Activated T-helper 17 cell treated with anti-CD3 and anti-CD28 coated beads, Interleukin-2, amount 50 U/mL, for 72 hours (primary cell): Measurements from ENCODE around the gene MSANTD2. TPM values are rescaled to one million over a fixed set of nuclear protein-coding genes. Genes with fewer than 3 reads are reported as not detected.

Source experiments
- ATAC-seq: fragments of 150-1000 bp; cut with Tn5 transposase; replicated peaks from 2 replicates; pipeline ENCODE4 v1.10.0; 2021; ENCODE audit warnings: mild to moderate bottlenecking, moderate library complexity
- H3K27ac Mint-ChIP-seq: one replicate; pipeline ENCODE4 v1.8.0; 2022; ENCODE audit warnings: mixed read lengths
- H3K27me3 Mint-ChIP-seq: one replicate; pipeline ENCODE4 v1.8.0; 2022; ENCODE audit warnings: mixed read lengths
- H3K36me3 Mint-ChIP-seq: one replicate; pipeline ENCODE4 v1.8.0; 2022; ENCODE audit warnings: low read depth, mild to moderate bottlenecking, mixed read lengths
- H3K4me1 Mint-ChIP-seq: one replicate; pipeline ENCODE4 v1.8.0; 2022; ENCODE audit warnings: mixed read lengths
- H3K4me3 Mint-ChIP-seq: one replicate; pipeline ENCODE4 v1.8.0; 2022; ENCODE audit warnings: mild to moderate bottlenecking, mixed read lengths
- H3K9me3 Mint-ChIP-seq: one replicate; pipeline ENCODE4 v1.8.0; 2022; ENCODE audit warnings: mixed read lengths
- total RNA-seq, 2 donors: library from RNA; stranded (reverse); gene quantifications; one replicate each; pipeline ENCODE4 v1.2.3, GENCODE V29; 2022

Gene MSANTD2
- total RNA-seq, 2 donors from 2014 or later = 6.9 to 10.6 TPM

- H3K9me3 Mint-ChIP-seq = no peaks in the 10 kb centered on the region
- peaks cover 5% of the 10 kb centered on the region for H3K4me1 Mint-ChIP-seq
- no peak overlapping the region for H3K27ac Mint-ChIP-seq
- peaks cover 34% of the 10 kb centered on the region for H3K27me3 Mint-ChIP-seq
- no peak overlapping the region for H3K4me3 Mint-ChIP-seq
- no peaks in the 10 kb centered on the region for H3K36me3 Mint-ChIP-seq
- ATAC-seq = no peak
Observed at GRCh38 chr11:124757320-124757719, 42.9 kb downstream of the MSANTD2 start.

- Mint-ChIP-seq H3K27ac (no peak overlapping the region), H3K9me3 (no peaks in the 10 kb centered on the region), H3K27me3 (peaks cover 34% of the 10 kb centered on the region), H3K36me3 (no peaks in the 10 kb centered on the region), H3K4me1 (peaks cover 5% of the 10 kb centered on the region), H3K4me3 (no peak overlapping the region)
- ATAC-seq = no peak
Observed at GRCh38 chr11:124756753-124757227, 43.4 kb downstream of the MSANTD2 start.

GRCh38 chr11:124756033-124756752, 44.0 kb downstream of the MSANTD2 start:
- no peaks in the 10 kb centered on the region for H3K36me3 Mint-ChIP-seq
- H3K27ac Mint-ChIP-seq = no peak overlapping the region
- H3K4me3 Mint-ChIP-seq = no peak overlapping the region
- H3K27me3 Mint-ChIP-seq = peaks cover 31% of the 10 kb centered on the region
- peaks cover 5% of the 10 kb centered on the region for H3K4me1 Mint-ChIP-seq
- no peak for ATAC-seq
- H3K9me3 Mint-ChIP-seq = no peaks in the 10 kb centered on the region

GRCh38 chr11:124754710-124755109, 45.5 kb downstream of the MSANTD2 start:
- H3K4me1 Mint-ChIP-seq = peaks cover 5% of the 10 kb centered on the region
- ATAC-seq = no peak
- H3K27ac Mint-ChIP-seq = no peak overlapping the region
- H3K27me3 Mint-ChIP-seq = peaks cover 23% of the 10 kb centered on the region
- no peak overlapping the region for H3K4me3 Mint-ChIP-seq
- H3K9me3 Mint-ChIP-seq = no peaks in the 10 kb centered on the region
- no peaks in the 10 kb centered on the region for H3K36me3 Mint-ChIP-seq

GRCh38 chr11:124754309-124754708, 45.9 kb downstream of the MSANTD2 start:
- Mint-ChIP-seq H3K4me3 (no peak overlapping the region), H3K9me3 (no peaks in the 10 kb centered on the region), H3K27ac (no peak overlapping the region), H3K4me1 (peaks cover 5% of the 10 kb centered on the region), H3K27me3 (peaks cover 23% of the 10 kb centered on the region), H3K36me3 (no peaks in the 10 kb centered on the region)
- no peak for ATAC-seq

- ATAC-seq = no peak
- peaks cover 21% of the 10 kb centered on the region for H3K27me3 Mint-ChIP-seq
- no peaks in the 10 kb centered on the region for H3K9me3 Mint-ChIP-seq
- H3K4me3 Mint-ChIP-seq = no peak overlapping the region
- no peak overlapping the region for H3K27ac Mint-ChIP-seq
- no peaks in the 10 kb centered on the region for H3K36me3 Mint-ChIP-seq
- peaks cover 5% of the 10 kb centered on the region for H3K4me1 Mint-ChIP-seq
Observed at GRCh38 chr11:124753624-124754023, 46.6 kb downstream of the MSANTD2 start.

GRCh38 chr11:124753205-124753604, 47.0 kb downstream of the MSANTD2 start:
- no peak for ATAC-seq
- Mint-ChIP-seq H3K27me3 (peaks cover 17% of the 10 kb centered on the region), H3K4me3 (no peak overlapping the region), H3K27ac (no peak overlapping the region), H3K36me3 (no peaks in the 10 kb centered on the region), H3K9me3 (no peaks in the 10 kb centered on the region), H3K4me1 (peaks cover under 1% of the 10 kb centered on the region)

GRCh38 chr11:124752471-124753102, 47.6 kb downstream of the MSANTD2 start:
- no peaks in the 10 kb centered on the region for H3K36me3 Mint-ChIP-seq

GRCh38 chr11:124751741-124752470, 48.3 kb downstream of the MSANTD2 start, which contains the start of gene VSIG2:
Gene VSIG2 (minus strand): TSS chr11:124752255. CDS start chr11:124752137, 118 bp downstream.
- Mint-ChIP-seq H3K4me3 (no peak within 1 kb of the TSS), H3K4me1 (no peaks in the 10 kb centered on the region), H3K27me3 (peaks cover 10% of the 10 kb centered on the region), H3K36me3 (no peaks in the 10 kb centered on the region), H3K27ac (no peak within 1 kb of the TSS), H3K9me3 (no peaks in the 10 kb centered on the region)
- no peak for ATAC-seq

More at GRCh38 chr11:124752471-124753102, 47.6 kb downstream of the MSANTD2 start:
- ATAC-seq = no peak
- no peak overlapping the region for H3K4me3 Mint-ChIP-seq
- H3K27me3 Mint-ChIP-seq = peaks cover 16% of the 10 kb centered on the region
- H3K27ac Mint-ChIP-seq = no peak overlapping the region
- no peaks in the 10 kb centered on the region for H3K9me3 Mint-ChIP-seq
- H3K4me1 Mint-ChIP-seq = no peaks in the 10 kb centered on the region

GRCh38 chr11:124751391-124751740, 48.8 kb downstream of the MSANTD2 start:
- H3K4me3 Mint-ChIP-seq = no peak overlapping the region
- H3K27ac Mint-ChIP-seq = no peak overlapping the region
- ATAC-seq = no peak
- no peaks in the 10 kb centered on the region for H3K9me3 Mint-ChIP-seq
- peaks cover 4% of the 10 kb centered on the region for H3K27me3 Mint-ChIP-seq
- no peaks in the 10 kb centered on the region for H3K4me1 Mint-ChIP-seq
- H3K36me3 Mint-ChIP-seq = no peaks in the 10 kb centered on the region

- no peak overlapping the region for H3K27ac Mint-ChIP-seq
Observed at GRCh38 chr11:124749912-124750311, 50.3 kb downstream of the MSANTD2 start.

GRCh38 chr11:124748481-124749343, 51.5 kb downstream of the MSANTD2 start:
- no peak for ATAC-seq
- no peak overlapping the region for H3K4me3 Mint-ChIP-seq
- no peak overlapping the region for H3K27ac Mint-ChIP-seq
- no peaks in the 10 kb centered on the region for H3K36me3 Mint-ChIP-seq
- H3K27me3 Mint-ChIP-seq = no peaks in the 10 kb centered on the region
- no peaks in the 10 kb centered on the region for H3K4me1 Mint-ChIP-seq
- H3K9me3 Mint-ChIP-seq = no peaks in the 10 kb centered on the region

More at GRCh38 chr11:124749912-124750311, 50.3 kb downstream of the MSANTD2 start:
- no peak for ATAC-seq
- Mint-ChIP-seq H3K4me1 (no peaks in the 10 kb centered on the region), H3K36me3 (no peaks in the 10 kb centered on the region), H3K27me3 (no peaks in the 10 kb centered on the region), H3K9me3 (no peaks in the 10 kb centered on the region), H3K4me3 (no peak overlapping the region)

GRCh38 chr11:124748100-124748418, 52.1 kb downstream of the MSANTD2 start:
- ATAC-seq = no peak
- Mint-ChIP-seq H3K27ac (no peak overlapping the region), H3K4me3 (no peak overlapping the region), H3K4me1 (no peaks in the 10 kb centered on the region), H3K9me3 (no peaks in the 10 kb centered on the region), H3K36me3 (no peaks in the 10 kb centered on the region), H3K27me3 (no peaks in the 10 kb centered on the region)
